HG03045 (cell line): Measurements from ENCODE around the gene FASLG.
"Not testable (repeated sequence)": the region's sequence is repeated elsewhere in the genome, so short reads cannot be mapped to it uniquely, and the experiment has no call there.

ENCODE experiments used
- ATAC-seq: cut with Tn5 transposase; IDR thresholded peaks from one replicate; pipeline ENCODE4 v1.9.1; 2021; ENCODE audit warnings: mild to moderate bottlenecking, moderate library complexity; ENCODE audit not compliant: unreplicated experiment

FASLG gene, protein sequence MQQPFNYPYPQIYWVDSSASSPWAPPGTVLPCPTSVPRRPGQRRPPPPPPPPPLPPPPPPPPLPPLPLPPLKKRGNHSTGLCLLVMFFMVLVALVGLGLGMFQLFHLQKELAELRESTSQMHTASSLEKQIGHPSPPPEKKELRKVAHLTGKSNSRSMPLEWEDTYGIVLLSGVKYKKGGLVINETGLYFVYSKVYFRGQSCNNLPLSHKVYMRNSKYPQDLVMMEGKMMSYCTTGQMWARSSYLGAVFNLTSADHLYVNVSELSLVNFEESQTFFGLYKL

DNA sequence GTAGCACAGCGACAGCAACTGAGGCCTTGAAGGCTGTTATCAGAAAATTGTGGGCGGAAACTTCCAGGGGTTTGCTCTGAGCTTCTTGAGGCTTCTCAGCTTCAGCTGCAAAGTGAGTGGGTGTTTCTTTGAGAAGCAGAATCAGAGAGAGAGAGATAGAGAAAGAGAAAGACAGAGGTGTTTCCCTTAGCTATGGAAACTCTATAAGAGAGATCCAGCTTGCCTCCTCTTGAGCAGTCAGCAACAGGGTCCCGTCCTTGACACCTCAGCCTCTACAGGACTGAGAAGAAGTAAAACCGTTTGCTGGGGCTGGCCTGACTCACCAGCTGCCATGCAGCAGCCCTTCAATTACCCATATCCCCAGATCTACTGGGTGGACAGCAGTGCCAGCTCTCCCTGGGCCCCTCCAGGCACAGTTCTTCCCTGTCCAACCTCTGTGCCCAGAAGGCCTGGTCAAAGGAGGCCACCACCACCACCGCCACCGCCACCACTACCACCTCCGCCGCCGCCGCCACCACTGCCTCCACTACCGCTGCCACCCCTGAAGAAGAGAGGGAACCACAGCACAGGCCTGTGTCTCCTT lies at the start of gene FASLG:
Gene FASLG (plus strand): TSS at position 233 of the 583 bp plus-strand sequence. CDS start 99 bp downstream, at position 332.
- ATAC-seq: no peak

DNA sequence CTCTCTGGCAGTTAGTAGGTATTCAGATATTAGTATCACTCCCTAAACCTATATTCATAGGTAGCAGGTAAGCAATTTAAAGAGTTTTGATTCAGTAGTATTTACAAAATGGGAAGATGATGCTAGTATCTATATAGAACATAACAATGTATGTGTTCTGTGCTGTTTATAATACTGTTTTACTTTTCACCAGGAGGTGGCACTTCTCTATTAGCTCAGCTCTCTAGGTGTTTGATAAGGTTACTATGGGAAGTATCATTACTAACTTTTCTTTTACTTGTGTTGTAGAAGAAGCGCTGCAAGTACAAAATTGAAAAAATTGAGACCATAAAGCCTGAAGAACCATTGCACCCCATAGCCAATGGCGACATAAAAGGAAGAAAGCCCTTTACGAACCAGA lies 49.4 kb upstream of the FASLG start:
- ATAC-seq: no peak

DNA sequence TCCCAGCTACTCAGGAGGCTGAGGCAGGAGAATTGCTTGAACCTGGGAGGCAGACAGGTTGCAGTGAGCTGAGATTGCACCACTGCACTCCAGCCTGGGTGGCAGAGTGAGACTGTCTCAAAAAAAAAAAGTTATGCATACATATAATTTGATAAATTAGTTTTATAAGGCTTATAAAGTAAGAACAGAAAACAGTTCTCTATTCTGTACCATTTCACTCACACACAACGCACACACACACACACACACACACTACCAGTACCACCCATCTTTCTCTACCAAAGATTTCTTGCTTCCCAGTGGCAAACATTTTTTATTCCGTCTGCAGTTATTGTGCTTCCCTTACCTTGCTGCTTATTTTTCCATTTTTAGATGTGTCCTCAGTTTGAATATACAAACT lies 46.4 kb upstream of the FASLG start:
- ATAC-seq: no peak

DNA sequence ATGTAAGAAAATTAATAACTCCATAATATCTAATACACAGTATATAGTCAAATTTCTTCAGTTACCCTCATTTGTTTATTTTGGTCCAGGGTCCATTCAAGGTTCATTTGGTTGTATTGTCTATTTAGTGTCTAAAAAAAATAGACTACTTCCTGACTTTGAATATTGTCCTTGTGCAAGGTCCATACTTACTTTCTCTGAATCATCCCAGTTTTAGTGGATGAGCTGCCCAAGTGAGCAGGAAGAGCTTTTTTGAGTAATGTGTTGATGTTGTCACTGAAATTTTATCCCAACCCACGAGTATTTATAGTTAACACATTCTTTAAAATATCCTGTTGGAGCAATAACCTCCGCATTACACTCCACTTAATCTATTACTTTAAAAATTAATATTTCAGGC lies 45.6 kb upstream of the FASLG start:
- no peak for ATAC-seq

DNA sequence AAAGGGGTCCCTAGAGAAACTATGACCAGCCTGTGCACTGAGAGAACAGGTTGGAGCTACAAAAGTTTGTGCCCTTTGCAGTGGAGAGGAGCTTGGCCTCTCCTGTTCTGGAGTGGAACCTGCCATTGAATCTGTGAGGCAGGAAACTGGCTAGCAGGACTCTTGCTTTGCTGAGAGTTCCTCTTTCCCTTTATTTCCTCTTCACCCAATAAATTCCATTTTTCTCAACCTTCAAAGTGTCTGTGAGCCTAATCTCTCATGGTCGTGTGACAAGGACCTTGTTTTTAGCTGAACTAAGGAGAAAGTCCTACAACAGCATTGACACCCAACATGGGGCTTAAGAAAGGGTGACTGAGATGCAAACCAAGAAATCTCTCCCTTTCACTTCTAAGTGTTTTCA lies 42.7 kb upstream of the FASLG start:
- ATAC-seq: no peak

DNA sequence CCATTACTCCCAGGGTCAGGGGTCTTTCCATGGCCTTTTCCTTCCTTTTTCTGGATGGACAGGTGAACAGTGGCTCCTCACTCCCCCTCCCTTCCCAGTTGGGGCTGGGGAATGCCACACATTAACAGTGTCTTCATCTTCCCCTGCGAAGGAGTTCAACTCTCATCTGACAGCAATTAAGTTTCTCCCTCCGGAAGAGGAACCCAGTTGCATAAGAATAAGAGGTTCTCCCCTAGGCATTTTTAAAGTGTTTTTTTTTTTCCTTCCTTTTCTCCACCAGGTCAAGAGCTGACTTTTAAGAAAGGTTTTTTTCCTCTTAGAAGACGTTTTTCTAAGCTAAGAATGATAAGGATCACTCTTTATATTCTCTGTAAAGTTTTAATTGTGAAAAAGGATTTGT lies 42.3 kb upstream of the FASLG start:
- ATAC-seq: no peak

DNA sequence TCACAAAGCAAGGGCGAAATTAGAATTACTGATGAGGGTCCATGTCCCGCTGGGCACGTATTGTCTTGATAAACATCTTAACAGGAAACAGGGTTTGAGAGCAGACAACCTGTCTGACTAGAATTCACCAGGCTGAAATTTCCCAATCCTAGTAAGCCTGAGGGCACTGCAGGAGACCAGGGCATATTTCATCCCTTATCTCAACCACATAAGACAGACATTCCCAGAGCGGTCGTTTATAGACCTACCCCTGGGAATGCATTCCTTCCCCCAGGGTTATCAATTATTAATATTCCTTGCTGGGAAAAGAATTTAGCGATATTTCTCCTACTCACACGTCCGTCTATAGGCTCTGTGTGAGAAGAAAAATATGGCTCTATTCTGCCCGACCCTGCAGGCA lies 38.3 kb upstream of the FASLG start:
- not testable (repeated sequence) for ATAC-seq

DNA sequence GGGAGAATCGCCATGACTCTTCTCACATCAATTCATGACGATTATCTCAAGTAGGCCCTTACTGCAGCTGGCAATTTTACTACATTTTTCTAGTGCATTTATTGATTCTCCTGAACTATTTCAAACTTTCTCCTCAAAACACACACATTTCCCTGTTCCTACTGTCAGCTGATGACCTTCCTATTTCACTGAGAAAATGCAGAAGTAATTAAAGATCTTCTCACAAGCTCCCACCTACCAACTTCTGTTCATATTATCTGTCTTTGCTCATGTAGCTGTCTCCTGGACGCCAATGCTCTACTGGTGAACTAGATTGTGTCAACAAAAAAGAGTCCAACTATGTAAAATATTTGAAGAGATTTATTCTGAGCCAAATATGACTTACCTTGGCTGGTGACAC lies 36.4 kb upstream of the FASLG start:
- no peak for ATAC-seq

DNA sequence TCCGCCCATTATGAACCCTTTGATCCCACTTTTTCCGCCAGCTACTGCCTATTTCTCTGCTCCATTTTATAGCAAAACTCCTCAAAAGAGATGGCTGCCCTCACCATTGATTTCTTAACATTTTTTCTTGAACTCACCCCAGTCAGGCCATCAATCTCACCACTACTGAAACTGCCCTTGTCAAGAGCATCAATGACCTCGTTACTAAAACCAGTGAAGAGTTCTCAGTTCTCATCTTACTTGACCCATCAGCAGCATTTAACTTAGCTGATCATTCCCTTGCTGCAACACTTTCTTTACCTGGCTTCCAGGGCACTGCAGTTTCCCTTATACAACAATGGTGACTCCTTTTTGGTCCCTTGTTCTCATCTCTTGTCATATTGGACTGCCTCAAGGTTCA lies 35.2 kb upstream of the FASLG start:
- no peak for ATAC-seq

DNA sequence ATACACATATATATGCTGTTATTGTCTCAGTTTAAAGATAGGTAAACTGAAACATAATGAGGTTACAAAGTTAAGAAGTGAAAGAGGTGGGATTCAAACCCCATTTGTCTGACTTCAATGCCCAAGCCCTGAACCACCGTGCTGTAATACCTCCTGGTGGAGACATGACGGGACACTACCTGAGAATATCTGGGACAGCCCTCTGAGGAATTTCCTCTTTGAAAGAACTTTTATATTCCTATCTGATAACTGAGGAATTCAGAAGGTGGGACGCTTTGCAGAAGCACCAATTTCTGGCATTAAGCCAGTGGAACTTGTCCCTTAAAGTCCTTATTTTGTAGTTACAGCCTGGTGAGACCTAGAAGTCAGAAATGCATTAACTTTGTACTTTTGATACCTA lies 32.1 kb upstream of the FASLG start:
- ATAC-seq: no peak

DNA sequence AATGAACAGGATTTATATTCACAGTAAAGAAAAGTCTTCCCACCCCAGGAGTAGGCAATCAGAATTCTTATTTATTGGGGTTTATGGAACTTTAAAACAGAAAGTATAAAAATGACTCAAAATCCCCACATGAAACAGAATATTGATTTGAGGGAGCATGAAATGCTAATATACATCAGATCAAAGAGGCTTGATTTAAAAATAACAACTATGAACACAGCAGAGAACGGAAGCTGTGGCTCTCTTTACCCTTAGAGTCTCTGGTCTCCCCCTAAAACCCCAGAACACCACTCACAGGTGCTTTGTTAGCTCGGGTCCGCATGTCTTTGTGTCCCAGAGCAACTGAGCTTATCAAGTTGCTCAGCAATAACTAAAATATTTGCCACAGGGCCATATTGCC lies 31.2 kb upstream of the FASLG start:
- ATAC-seq: no peak

DNA sequence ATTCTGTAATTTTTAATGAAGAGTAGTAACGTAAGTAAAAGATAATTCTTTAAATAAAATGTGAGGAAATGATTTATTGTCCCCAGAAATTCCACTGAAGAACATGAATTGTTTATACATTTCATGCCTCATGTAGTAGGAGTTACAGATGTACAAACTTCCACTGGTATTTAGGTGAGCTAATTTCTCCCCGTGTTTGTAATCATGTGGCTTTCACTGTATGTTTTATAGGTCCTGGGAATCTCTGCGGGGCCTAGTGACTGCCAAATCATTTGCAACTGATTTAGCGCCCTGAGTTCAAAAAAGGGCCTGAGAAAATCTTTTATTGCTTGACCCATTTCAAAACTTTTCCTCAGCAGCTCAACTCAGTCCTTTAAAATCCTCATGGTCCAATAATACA lies 30.5 kb upstream of the FASLG start:
- no peak for ATAC-seq

DNA sequence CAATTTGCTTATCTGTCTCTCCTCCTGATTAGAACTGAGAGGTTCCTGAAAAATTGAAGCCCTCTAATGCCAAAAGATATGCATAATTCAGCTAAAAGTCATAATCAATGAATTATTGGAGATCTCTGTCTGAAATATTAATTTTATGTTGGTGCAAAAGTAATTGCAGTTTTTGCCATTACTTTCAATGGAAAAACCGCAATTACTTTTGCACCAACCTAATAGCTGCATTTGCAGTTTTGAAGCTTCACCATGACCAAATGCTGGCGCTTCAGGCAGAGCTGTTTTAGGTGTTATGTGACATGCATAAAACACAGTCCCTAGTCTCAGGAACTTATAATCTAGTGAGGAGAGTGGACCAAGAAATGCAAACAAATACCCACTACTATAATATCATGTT lies 29.7 kb upstream of the FASLG start:
- no peak for ATAC-seq

DNA sequence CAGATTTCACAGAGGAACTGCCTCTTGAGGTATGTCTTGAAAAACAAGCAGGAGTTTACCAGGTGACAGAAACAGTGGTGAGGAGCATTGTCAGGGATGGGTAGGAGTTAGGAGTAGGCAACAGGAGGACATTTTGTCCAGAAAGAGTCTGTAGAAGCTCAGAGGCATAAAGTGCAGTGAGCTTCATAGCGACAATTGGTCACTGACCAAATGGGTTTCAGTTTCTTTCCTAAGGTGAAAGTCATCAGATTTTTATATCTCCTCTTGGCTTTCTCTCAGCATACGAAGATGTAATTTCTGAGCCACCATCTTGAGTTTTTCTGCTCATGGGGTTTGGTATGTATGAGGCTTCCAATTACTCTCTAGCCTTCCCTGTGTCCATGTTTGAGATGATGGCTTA lies 29.3 kb upstream of the FASLG start:
- no peak for ATAC-seq

DNA sequence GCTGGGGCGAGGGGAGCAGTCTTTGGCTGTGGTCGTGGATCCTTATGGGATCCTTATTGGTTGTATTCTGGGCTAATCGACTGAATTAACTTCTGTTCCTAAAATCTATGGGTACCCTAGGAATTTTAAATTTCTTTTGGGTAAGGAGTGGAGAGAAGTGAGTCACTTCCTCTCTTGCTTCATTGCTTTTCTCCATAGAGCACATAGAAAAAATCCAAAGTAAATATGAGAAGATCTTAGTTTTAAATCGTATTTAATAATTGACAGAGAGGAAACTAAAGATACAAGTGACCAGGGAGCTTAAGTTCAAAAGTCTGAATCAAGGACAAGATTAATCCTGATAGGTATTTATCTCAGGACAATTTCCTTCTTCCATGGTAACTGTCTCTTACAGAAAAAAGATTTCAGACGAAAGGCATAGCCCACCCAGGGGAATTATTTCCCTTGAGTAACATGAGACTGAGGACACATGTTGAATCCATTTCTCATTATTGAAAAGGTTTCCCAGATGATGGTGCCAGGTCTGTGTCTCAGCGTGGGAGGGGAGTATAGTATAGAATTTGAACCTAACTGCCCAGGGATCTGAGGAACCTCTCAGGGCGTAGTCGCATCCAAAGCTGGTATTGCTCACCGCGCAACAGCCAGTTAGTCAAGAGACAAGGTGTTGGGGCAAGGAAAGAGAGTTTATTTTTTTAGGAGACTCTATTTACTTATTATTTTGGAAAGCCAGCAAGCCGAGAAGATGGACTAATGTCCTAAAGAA lies 28.7 kb upstream of the FASLG start:
- ATAC-seq: no peak

DNA sequence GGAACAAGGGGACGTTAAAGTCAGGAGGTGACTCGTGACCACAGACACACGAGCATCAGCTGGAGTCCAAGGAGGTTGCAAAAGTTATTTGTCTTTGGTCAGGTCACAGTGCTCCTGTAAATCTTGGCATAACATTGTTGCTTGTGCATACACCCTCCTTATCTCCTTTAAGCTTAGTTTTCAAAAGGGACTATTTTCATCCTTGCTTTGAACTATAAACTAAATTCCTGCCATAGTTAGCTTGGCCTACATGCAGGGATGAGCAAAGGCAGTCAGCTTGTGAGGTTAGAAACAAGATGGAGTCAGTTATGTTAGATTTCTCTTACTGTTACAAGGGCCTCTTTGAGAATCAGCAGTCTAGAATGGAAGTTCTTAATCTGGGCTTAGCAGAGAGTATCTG lies 28.0 kb upstream of the FASLG start:
- ATAC-seq: no peak

DNA sequence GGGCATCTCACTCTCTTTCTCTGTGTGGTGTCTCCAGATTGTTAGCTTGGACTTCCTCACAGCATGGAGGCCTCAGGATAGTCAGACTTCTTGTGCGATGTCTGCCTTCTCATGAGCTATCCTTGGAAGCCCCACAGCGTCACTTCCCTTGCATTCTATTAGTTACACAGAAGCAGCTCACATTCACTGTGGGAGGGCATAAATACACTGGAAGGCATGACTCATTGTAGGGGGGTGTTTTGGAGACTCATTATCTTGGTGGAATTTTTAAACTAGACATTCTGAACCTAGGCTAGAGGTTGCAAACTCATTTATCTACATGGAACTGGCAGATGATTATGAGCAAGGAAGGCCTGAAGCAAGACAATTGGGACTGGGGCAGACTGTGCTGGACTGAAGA lies 21.4 kb upstream of the FASLG start:
- no peak for ATAC-seq

DNA sequence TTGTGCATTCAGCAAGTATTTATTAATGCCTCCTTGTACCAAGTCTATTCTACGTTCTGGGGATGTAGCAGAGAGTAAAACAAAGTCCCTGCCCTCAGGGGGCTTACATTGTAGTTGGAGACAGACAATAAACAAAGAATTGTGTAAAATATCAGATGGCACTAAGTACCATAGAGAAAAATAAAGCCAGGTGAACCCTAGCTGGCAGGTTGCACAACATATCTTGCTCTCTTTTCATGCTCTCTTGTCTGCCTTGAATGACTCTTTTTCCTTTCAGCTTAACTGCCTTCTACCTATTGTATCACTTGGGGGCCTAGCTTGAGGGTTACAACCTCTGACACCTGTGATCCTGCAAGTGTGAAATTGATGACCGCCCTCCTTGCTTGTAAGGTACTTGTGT lies 20.7 kb upstream of the FASLG start:
- no peak for ATAC-seq

DNA sequence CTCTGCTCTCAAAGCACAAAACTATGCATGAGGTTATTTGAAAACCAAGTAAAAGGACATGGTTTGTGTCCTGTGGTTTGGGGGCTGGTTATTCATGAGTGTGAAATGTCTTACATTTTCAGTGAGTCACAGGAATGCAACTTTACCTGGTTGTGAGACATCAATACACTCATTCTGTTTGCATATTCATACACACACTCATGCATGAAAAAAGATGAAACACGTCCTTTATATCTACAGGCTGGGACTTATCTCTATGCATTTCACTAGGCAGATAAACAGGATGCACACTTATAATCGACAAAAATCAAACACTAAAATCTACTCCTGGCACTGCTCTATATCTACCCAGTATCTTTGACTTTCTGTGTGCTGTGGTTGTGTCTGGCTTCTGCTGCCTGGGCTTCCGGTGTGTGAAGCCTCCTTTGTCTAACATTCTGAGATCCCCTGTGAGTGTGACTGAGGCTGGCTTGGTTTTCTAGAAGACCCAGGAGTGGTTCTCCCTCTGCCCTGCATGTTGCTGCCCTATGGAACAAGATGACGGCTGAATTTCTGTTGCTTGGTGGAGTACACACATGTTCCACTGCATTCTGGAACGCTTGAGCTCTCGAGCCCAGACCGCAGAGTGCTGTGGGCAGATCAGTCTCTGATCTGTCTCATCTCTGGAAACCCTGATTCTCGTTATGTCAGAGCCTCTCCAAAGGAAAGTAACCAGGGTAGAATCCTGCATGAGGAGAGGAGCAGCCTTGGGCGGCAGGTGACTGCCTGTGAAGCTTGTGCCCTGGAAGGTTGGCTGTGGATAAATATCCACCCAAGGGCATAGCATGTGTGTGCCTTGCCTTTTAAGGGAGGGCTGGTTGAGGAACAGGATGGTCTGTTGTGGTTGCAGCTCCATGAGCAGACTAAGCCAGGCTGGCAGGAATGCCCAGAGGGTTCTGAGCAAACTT lies 19.7 kb upstream of the FASLG start:
- ATAC-seq: peak; percentile 80

DNA sequence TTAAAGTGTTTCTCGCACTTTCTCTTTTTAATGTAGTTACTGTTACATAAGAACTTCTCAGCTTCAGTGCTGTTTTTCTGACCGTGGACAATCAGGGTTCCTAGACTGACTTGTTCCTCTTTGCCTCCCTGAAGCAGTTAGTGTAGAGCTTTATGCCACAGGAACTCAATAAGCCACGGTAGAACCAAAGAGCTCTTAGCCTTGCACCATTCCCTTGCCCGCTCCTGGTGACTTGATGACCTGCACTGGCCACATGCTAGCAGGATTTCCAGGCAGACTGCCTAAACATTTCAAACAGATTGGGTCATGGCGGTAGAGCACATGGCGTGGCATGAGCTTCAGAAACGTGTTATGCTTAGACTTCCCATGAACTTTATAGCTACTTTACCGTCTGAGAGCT lies 18.8 kb upstream of the FASLG start:
- ATAC-seq: no peak

DNA sequence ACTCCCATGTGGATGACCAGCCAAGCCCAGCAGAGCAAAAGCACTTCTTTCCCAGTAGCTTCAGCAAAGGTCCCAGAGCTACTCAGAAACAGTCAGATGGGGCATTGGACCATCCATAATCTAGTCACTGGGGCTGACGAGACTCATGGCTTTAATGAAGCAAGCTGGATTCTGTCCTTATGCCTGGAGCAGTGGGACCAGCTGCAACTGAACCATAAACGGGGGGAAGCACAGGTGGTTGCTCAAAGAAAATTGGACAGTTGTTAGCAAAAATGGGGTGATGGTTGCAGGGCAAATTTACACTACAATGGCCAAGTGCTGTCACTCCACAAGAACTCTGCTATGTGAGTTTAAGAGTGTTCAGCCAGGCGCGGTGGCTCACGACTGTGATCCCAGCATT lies 17.4 kb upstream of the FASLG start:
- ATAC-seq: no peak
